SK-N-SH (cell line): ENCODE results near the gene STK40. TPM values are rescaled to one million over a fixed set of nuclear protein-coding genes. Genes with fewer than 3 reads are reported as not detected.

ENCODE experiments used
- CTCF ChIA-PET: fragments of 300-600, 350-600 bp; formaldehyde crosslinking; extraction: SDS; loops from one replicate; lab custom pipeline; 2021; lab: Yijun Ruan, JAX
- POLR2A ChIA-PET: fragments of 350-600 bp; sonication (Branson Sonifier 250); formaldehyde crosslinking; extraction: SDS; loops from one replicate; lab custom pipeline; 2020; ENCODE audit warnings: antibody characterized with exemption, inconsistent platforms; lab: Yijun Ruan, JAX
- DNase-seq: peaks from one replicate; pipeline ENCODE4 v3.0.0; 2012
- H2AFZ ChIP-seq: fragments of 200-600 bp; sonication (generic); 2 replicates; pipeline ENCODE4 v1.8.1; 2016; ENCODE audit warnings: antibody characterized with exemption, mild to moderate bottlenecking, low read depth
- H3F3A ChIP-seq: fragments of 200-600 bp; sonication (generic); replicated peaks from 2 replicates; pipeline ENCODE3; 2016; ENCODE audit warnings: antibody characterized with exemption, mild to moderate bottlenecking; ENCODE audit not compliant: insufficient read depth
- H3K27ac ChIP-seq, 2 experiments: fragments of 200-500 bp in 1 of 2; fragments of 200-600 bp in 1 of 2; sonication (Bioruptor generic) in 1 of 2; sonication (generic), shearing (Covaris generic) in 1 of 2; 2 replicates each; pipeline versions ENCODE4 v1.5.1 to v1.6.1; 2014 to 2016; ENCODE audit warnings: low read depth in 2 of 2, inconsistent platforms in 1 of 2, low read length in 1 of 2, mild to moderate bottlenecking in 1 of 2, mixed read lengths in 1 of 2
- H3K27me3 ChIP-seq: fragments of 200-600 bp; sonication (generic), shearing (Covaris generic); 2 replicates; pipeline ENCODE4 v1.6.1; 2016; ENCODE audit warnings: mixed run types; ENCODE audit not compliant: insufficient read depth
- H3K36me3 ChIP-seq, 2 experiments: fragments of 200-500 bp in 1 of 2; fragments of 200-600 bp in 1 of 2; sonication (Bioruptor generic) in 1 of 2; sonication (generic) in 1 of 2; replicated peaks in 1 of 2; 2 replicates each; pipeline versions ENCODE3 to v1.5.1; 2014 to 2016; ENCODE audit warnings: low read length in 1 of 2, mild to moderate bottlenecking in 1 of 2; ENCODE audit not compliant: insufficient read depth in 2 of 2, control insufficient read depth in 1 of 2
- H3K4me1 ChIP-seq, 2 experiments: fragments of 200-500 bp in 1 of 2; fragments of 200-600 bp in 1 of 2; sonication (Bioruptor generic) in 1 of 2; sonication (generic), shearing (Covaris generic) in 1 of 2; 2 replicates each; pipeline versions ENCODE4 v1.5.1 to v1.6.1; 2014 to 2016; ENCODE audit warnings: low read depth in 1 of 2, low read length in 1 of 2, mixed run types in 1 of 2; ENCODE audit not compliant: insufficient read depth in 2 of 2, control insufficient read depth in 1 of 2
- H3K4me2 ChIP-seq: fragments of 200-600 bp; sonication (generic), shearing (Covaris generic); 2 replicates; pipeline ENCODE4 v1.6.1; 2017; ENCODE audit warnings: mixed run types
- H3K4me3 ChIP-seq, 2 experiments: fragments of 200-500 bp in 1 of 2; fragments of 200-600 bp in 1 of 2; sonication (Bioruptor generic) in 1 of 2; sonication (generic), shearing (Covaris generic) in 1 of 2; 2 replicates each; pipeline versions ENCODE4 v1.5.1 to v1.8.1; 2014 to 2016; ENCODE audit warnings: low read depth in 2 of 2, inconsistent platforms in 1 of 2, low read length in 1 of 2, mild to moderate bottlenecking in 1 of 2, mixed read lengths in 1 of 2, moderate library complexity in 1 of 2
- H3K79me2 ChIP-seq: fragments of 200-600 bp; sonication (generic); 2 replicates; pipeline ENCODE4 v1.8.1; 2017; ENCODE audit warnings: mild to moderate bottlenecking; ENCODE audit not compliant: insufficient read depth
- H3K9ac ChIP-seq: fragments of 200-600 bp; sonication (generic); 2 replicates; pipeline ENCODE4 v1.6.1; 2017; ENCODE audit warnings: mixed run types
- H3K9me2 ChIP-seq: fragments of 200-600 bp; sonication (generic); 2 replicates; pipeline ENCODE4 v1.6.1; 2017; ENCODE audit warnings: mixed run types
- H3K9me3 ChIP-seq: fragments of 200-600 bp; sonication (generic); 2 replicates; pipeline ENCODE4 v1.6.1; 2017; ENCODE audit warnings: mixed run types, mild to moderate bottlenecking, moderate library complexity
- H4K20me1 ChIP-seq: fragments of 200-600 bp; sonication (generic); 2 replicates; pipeline ENCODE4 v1.6.1; 2017; ENCODE audit warnings: mild to moderate bottlenecking, mixed run types; ENCODE audit not compliant: insufficient read depth
- CTCF ChIP-seq: fragments of 200-600 bp; sonication (generic); IDR thresholded peaks from 2 replicates; pipeline ENCODE4 v1.6.1; 2017; ENCODE audit warnings: antibody characterized with exemption, mild to moderate bottlenecking, moderate library complexity
- ELF1 ChIP-seq: IDR thresholded peaks from 2 replicates; pipeline ENCODE4 v1.4.0; 2012
- EZH2phosphoT487 ChIP-seq: fragments of 200-600 bp; sonication (generic); IDR thresholded peaks from 2 replicates; pipeline ENCODE4 v1.6.1; 2017; ENCODE audit warnings: low read depth, mixed run types, mild to moderate bottlenecking, antibody characterized with exemption, moderate library complexity, borderline replicate concordance
- MAX ChIP-seq: IDR thresholded peaks from 2 replicates; pipeline ENCODE4 v1.4.0; 2012; ENCODE audit warnings: low read depth
- NFIC ChIP-seq: IDR thresholded peaks from 2 replicates; pipeline ENCODE4 v1.4.0; 2012; ENCODE audit warnings: borderline replicate concordance
- NRF1 ChIP-seq: IDR thresholded peaks from 2 replicates; pipeline ENCODE4 v1.6.1; 2012; ENCODE audit warnings: low read depth, mild to moderate bottlenecking, low read length
- SIN3A ChIP-seq: IDR thresholded peaks from 2 replicates; pipeline ENCODE4 v1.6.1; 2012; ENCODE audit warnings: low read depth, mild to moderate bottlenecking, low read length, moderate library complexity, borderline replicate concordance
- TCF12 ChIP-seq: IDR thresholded peaks from 2 replicates; pipeline ENCODE4 v1.4.0; 2012
- WGBS: methylation state at CpG from one replicate; pipeline ENCODE4 v1.1.6; 2017; ENCODE audit warnings: low lambda C conversion rate; 5-methylcytosine and 5-hydroxymethylcytosine counted together
- polyA plus RNA-seq, 3 experiments: library from polyadenylated mRNA; depleted of rRNA; stranded (reverse); fragments of >200 nt; gene quantifications; 2 replicates each; pipeline ENCODE4 v1.2.3, GENCODE V29; 2012
- TF ChIP-seq, protein P1 (sequence below): IDR thresholded peaks from 2 replicates; pipeline ENCODE4; 2012
- TF ChIP-seq, protein P2 (sequence below): fragments of 150-350 bp; IDR thresholded peaks from 2 replicates; pipeline ENCODE4 v1.6.1; 2016; ENCODE audit warnings: mild to moderate bottlenecking, low read depth, low read length
- TF ChIP-seq, protein P3 (sequence below): IDR thresholded peaks from 2 replicates; pipeline ENCODE4 v1.4.0; 2012; ENCODE audit warnings: low read depth, borderline replicate concordance
- TF ChIP-seq, protein P4 (sequence below): IDR thresholded peaks from 2 replicates; pipeline ENCODE4 v1.6.1; 2012; ENCODE audit warnings: mild to moderate bottlenecking, low read depth, low read length, moderate library complexity

The STK40 gene
- polyA plus RNA-seq, 1 of the 3 experiments (the other 2 are of a cell fraction), result 43.3 TPM

GRCh38 chr1:36365381-36365780, 20.3 kb downstream of the STK40 start:
- H3K4me2 ChIP-seq, result 0 out of 2 replicates have a peak overlapping the region, but pooled peaks have one; percentile 46
- H3K27me3 ChIP-seq, result no peaks in the 10 kb centered on the region
- no peak overlapping the region for H3K4me3 ChIP-seq
- no peaks in the 10 kb centered on the region for H3K9me3 ChIP-seq
- DNase-seq, result no peak
- no peaks in the 10 kb centered on the region for H3K9me2 ChIP-seq
- CTCF ChIA-PET, result interaction anchor here (0.8 to 6.2 kb wide), 6 partner anchors 15 to 216 kb away, joined by 3 to 103 read pairs (median 52); partner anchors contain the start of genes STK40 and TRAPPC3
- peaks cover 10 to 57% of the 10 kb centered on the region in 2 experiments for H3K36me3 ChIP-seq
- H3K9ac ChIP-seq, result peak overlapping the region; percentile 13; the same call in 1 of the 2 replicates
- peaks cover 22% of the 10 kb centered on the region for H3F3A ChIP-seq
- peaks cover 99% of the 10 kb centered on the region for H3K79me2 ChIP-seq
- TF ChIP-seq, protein P1, sequence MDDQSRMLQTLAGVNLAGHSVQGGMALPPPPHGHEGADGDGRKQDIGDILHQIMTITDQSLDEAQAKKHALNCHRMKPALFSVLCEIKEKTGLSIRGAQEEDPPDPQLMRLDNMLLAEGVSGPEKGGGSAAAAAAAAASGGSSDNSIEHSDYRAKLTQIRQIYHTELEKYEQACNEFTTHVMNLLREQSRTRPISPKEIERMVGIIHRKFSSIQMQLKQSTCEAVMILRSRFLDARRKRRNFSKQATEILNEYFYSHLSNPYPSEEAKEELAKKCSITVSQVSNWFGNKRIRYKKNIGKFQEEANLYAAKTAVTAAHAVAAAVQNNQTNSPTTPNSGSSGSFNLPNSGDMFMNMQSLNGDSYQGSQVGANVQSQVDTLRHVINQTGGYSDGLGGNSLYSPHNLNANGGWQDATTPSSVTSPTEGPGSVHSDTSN, result no peak
- peak; percentile 42; the same call in 1 of the 2 replicates for TF ChIP-seq NFIC
- TF ChIP-seq EZH2phosphoT487, result no peak
- TF ChIP-seq SIN3A, result no peak
- TF ChIP-seq, protein P2, sequence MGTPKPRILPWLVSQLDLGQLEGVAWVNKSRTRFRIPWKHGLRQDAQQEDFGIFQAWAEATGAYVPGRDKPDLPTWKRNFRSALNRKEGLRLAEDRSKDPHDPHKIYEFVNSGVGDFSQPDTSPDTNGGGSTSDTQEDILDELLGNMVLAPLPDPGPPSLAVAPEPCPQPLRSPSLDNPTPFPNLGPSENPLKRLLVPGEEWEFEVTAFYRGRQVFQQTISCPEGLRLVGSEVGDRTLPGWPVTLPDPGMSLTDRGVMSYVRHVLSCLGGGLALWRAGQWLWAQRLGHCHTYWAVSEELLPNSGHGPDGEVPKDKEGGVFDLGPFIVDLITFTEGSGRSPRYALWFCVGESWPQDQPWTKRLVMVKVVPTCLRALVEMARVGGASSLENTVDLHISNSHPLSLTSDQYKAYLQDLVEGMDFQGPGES, result no peak
- TF ChIP-seq, protein P3, sequence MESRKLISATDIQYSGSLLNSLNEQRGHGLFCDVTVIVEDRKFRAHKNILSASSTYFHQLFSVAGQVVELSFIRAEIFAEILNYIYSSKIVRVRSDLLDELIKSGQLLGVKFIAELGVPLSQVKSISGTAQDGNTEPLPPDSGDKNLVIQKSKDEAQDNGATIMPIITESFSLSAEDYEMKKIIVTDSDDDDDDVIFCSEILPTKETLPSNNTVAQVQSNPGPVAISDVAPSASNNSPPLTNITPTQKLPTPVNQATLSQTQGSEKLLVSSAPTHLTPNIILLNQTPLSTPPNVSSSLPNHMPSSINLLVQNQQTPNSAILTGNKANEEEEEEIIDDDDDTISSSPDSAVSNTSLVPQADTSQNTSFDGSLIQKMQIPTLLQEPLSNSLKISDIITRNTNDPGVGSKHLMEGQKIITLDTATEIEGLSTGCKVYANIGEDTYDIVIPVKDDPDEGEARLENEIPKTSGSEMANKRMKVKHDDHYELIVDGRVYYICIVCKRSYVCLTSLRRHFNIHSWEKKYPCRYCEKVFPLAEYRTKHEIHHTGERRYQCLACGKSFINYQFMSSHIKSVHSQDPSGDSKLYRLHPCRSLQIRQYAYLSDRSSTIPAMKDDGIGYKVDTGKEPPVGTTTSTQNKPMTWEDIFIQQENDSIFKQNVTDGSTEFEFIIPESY, result no peak
- TF ChIP-seq, protein P4, sequence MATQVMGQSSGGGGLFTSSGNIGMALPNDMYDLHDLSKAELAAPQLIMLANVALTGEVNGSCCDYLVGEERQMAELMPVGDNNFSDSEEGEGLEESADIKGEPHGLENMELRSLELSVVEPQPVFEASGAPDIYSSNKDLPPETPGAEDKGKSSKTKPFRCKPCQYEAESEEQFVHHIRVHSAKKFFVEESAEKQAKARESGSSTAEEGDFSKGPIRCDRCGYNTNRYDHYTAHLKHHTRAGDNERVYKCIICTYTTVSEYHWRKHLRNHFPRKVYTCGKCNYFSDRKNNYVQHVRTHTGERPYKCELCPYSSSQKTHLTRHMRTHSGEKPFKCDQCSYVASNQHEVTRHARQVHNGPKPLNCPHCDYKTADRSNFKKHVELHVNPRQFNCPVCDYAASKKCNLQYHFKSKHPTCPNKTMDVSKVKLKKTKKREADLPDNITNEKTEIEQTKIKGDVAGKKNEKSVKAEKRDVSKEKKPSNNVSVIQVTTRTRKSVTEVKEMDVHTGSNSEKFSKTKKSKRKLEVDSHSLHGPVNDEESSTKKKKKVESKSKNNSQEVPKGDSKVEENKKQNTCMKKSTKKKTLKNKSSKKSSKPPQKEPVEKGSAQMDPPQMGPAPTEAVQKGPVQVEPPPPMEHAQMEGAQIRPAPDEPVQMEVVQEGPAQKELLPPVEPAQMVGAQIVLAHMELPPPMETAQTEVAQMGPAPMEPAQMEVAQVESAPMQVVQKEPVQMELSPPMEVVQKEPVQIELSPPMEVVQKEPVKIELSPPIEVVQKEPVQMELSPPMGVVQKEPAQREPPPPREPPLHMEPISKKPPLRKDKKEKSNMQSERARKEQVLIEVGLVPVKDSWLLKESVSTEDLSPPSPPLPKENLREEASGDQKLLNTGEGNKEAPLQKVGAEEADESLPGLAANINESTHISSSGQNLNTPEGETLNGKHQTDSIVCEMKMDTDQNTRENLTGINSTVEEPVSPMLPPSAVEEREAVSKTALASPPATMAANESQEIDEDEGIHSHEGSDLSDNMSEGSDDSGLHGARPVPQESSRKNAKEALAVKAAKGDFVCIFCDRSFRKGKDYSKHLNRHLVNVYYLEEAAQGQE, result no peak
- no peak for TF ChIP-seq ELF1
- TF ChIP-seq MAX, result peak; percentile 55; the same call in 1 of the 2 replicates
- TF ChIP-seq CTCF, result no peak
- TF ChIP-seq TCF12, result peak; percentile 25
- TF ChIP-seq NRF1, result no peak
- POLR2A ChIA-PET, result interaction anchor here (1.3 to 1.4 kb wide), 2 partner anchors 14 to 42 kb away, joined by 3 to 10 read pairs; partner anchors contain the start of gene EVA1B
- H3K27ac ChIP-seq, result peak overlapping the region; percentile 57 to 86
- peaks cover 20 to 34% of the 10 kb centered on the region in 2 experiments for H3K4me1 ChIP-seq
- H2AFZ ChIP-seq, result no peak overlapping the region
- H4K20me1 ChIP-seq, result no peaks in the 10 kb centered on the region
- 100% methylated on average over 1 of the region's 1 CpG for WGBS
